Stimulated activated CD8-positive, alpha-beta memory T cell treated with anti-CD3 and anti-CD28 coated beads, Interleukin-12 subunit alpha, Interleukin-12 subunit beta, amount 100 ng/mL, for 24 hours (primary cell): ENCODE measurements around the gene HDDC2.
"Not testable (repeated sequence)": the region's sequence is repeated elsewhere in the genome, so short reads cannot be mapped to it uniquely, and the experiment has no call there.

Experiments
- DNase-seq: peaks from one replicate; pipeline ENCODE4 v3.0.0-alpha.2; 2020; ENCODE audit errors: extremely low read depth

HDDC2 gene

DNA sequence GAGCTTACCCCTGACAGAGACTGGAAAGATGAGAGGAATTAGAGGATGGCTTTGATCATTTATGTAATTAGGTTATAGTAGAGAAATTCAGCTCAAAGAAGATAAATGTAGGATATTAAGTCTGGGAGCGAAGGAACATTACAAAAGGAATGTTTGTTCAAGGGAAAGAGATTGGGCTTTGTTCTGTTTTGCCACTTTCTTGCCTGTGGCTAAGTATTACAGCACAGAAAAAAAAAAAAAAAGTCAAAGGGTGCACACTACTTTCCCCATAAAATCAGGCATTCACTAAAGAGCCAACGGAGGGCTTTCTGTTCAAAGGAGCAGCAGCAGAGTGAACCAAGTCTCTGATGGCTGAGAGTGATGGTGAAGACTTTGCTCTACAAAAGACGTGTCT lies 5.0 kb upstream of the HDDC2 start:
- DNase-seq = no peak

DNA sequence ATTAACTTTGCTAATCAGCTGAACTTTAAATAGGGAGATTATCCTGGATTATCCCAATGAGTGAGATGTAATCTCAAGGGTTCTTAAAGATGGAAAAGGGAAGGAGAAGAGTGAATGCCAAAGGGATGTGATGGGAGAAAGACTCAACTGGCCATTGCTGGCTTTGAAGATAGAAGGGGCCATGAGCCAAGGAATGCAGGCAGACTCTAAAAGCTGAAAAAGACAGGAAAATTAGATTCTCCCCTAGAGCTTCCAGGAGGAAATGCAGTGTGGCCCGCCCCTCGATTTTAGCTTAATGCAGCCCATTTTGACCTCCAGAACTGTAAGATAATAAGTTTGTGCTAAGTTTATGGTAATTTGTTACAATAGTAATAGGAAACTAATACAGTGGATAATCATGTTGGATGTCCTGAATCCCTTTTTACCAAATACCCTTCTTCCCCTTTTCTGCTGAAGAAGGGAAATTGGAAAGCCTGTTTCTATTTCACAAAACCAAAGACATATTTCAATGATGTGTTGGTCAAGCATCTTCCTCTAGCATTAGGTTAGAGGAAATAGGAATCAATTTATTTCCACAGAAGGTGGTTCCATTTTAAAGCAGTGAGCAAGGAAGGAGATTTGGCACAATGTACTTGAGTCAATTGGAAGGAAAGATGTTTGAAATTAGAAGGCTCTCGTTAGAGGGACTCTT lies 3.3 kb upstream of the HDDC2 start:
- no peak for DNase-seq

DNA sequence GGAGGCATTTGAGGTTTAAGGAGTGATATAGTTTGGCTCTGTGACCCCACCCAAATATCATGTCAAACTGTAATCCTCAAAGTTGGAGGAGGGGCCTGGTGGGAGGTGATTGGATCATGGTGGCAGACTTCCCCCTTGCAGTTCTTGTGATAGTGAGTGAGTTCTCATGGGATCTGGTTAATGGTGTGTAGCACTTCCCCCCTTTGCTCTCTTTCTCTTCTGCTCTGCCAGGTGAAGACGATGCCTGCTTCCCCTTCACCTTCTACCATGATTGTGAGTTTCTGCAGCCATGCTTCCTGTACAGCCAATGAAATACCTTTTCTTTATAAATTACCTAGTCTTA lies 1.7 kb upstream of the HDDC2 start:
- DNase-seq = no peak

DNA sequence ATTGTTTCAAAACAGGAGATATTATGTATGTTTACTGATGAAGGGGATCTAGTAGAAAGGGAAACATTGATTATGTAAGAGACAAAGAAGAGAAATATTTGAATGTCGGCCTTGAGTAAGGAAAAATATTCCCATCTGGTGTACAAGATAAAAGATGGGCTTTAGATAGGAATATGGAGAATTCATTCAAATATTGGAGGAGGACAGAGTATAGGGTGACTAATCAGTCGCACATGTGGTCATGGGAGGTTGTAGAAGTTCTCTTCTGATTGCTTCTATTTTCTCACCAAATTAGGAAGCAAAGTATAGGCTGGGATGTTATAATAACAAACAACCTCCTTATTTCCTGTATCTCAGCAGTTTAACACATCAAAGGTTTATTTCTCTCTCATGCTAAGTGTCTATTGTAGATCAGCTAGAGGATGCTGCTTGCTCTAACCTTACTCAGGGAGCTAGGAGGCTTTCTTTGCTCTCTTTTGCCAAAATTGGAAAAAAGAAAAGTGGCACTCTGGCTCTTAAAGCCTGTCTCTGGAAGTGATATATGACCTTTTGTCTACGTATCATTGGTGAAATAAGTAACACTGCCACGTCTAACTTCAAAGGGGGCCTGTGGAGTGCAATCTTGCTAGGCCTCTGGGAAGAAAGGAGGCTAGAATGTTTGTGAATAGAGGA lies 1.2 kb upstream of the HDDC2 start:
- DNase-seq = no peak

DNA sequence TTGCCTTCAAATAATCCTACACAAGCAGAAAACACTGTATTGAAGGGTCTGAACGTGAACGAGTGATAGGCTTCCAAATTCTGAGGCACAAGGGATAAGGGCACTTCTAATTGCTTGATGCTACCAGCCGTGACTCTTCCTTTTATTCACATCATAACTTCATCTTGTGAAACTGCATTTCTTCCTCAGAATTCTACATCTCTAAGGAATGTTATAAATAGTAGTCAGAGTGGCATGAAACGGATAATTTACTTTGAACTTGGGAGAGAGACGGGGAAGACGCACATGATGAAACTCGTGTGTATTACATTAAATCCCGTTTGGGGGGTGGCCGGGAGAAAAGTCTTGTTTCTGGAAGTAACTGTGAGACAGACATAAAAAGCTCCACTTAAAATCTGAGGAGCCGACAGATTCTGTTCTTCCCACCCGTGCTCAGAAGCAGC lies 754 bp downstream of the HDDC2 start:
- DNase-seq = no peak

DNA sequence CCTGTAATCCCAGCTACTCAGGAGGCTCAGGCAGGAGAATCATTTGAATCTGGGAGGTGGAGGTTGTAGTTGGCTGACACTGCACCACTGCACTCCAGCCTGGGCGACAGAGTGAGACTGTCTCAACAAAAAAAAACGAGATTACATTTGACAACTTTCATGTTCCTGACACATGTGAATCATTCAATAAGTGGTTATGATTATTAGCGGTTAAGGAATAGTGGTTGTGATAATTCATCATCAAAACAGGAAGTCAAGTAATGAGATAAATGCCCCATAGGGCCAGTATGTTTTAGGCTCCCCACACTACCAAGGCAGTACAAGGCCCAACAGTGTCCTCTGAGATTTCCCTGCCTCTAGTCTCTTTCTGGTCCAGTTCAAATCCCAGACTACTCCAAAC lies 2.5 kb downstream of the HDDC2 start:
- DNase-seq = no peak

DNA sequence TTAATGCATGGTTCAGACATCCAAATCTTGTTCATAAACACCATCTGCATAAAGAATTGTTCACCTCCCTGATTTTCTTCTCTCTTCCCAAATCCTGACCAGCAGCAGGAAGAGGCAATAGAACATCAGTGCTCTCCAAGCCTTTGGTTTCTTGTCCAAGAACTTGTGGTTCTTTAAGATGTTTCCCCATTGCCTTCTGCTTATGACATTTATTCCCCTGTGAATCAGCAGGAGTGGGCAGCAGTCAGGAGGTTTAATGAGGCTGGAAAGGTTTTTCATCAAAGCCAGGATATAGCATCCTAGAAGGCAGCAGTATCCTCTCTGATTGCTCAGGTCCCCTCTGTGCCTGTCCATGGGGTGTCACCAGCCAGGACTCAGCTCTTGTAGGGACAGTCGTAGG lies 5.3 kb downstream of the HDDC2 start:
- no peak for DNase-seq

DNA sequence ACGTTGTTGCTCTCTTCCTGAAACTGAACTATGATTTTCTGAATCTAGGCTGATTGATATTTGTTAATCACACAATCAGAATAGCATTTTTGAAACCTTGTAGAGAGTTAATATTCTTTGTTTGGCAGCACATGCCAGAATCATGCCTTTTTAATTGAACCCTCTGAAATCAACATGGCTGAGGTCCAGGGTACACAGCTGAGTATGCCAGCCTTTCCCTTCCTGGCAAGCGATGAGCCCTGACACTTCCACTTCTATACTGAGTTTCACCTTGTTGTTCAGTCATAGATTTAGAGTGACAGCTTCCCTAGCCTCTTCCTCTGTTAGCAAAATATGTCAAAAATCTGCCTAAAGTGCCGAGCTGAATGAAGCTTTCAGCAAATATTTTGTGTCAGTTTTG lies 6.8 kb downstream of the HDDC2 start:
- DNase-seq = no peak

DNA sequence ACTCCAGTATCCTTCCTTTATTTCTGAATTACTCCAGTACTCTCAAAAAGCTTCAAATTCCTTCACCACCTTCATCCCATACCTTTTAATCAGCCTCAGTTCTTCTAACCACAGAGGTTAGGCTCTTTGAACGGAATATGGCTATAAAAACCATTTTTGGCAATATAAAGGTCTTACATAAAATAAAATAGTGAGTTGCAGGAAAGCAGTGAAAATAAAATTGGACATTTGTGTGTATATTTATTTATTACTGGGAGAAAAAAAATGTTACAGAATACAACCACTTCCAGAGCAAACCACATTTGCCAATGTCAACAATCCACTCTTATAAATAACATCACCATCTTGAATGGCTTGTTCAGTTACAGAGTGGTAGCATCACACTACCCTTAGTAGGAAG lies 7.7 kb downstream of the HDDC2 start:
- DNase-seq = no peak

DNA sequence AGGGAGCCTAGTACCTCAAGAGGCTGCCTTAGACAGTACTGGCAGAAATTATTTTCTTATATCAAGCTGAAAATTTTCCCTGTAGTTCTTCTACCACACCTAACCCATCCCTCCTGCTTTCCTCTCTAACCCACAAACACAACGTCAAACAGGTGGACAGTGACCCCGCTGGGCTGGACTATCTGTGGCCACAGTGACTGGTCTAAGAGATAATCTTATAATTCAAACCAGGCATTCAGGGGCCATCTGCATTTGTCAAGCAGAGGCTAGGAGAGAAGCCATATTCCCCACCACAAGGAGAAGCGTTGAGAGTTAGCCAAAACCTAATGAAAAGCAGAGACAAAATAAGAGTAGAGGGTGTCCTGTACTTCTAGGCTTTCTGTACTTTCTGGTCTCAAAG lies 8.2 kb downstream of the HDDC2 start:
- DNase-seq = no peak

DNA sequence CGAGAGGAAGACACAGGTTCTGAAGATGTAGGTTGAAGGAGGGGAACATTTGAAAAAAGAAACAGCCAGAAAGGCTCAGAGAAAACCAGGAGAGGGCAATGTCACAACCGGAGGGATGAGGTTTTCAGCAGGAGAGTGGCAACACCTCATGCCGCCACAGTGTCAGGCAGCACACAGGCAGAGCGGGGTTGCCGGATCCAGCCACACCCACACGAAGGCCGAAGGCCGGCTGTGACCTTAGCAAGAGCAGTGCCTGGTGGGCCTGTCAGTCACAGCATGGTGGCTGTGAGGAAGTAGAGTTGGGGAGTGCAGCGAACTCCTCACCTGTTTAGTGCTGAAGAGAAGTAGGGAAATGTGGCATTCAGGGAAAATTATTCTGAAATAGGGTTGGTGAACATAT lies 14.0 kb downstream of the HDDC2 start:
- no peak for DNase-seq

DNA sequence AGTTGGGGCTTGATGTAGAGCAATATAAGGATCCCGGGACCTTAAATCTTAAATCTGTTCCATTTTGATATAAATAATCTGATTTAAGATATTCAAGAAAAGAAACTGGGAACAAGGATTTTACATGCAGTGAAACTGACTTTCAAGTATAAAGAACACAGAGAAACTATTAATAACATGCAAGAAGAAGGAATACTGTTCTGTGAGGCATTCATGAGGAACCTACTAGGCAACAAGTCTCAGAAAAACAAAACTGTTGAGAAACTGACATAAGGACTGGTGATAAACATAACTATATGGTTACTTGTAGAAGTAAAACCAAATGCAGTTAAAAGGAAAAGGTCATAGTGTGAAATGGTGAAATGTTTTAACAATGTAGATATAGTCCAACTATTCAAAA lies 15.8 kb downstream of the HDDC2 start:
- no peak for DNase-seq

DNA sequence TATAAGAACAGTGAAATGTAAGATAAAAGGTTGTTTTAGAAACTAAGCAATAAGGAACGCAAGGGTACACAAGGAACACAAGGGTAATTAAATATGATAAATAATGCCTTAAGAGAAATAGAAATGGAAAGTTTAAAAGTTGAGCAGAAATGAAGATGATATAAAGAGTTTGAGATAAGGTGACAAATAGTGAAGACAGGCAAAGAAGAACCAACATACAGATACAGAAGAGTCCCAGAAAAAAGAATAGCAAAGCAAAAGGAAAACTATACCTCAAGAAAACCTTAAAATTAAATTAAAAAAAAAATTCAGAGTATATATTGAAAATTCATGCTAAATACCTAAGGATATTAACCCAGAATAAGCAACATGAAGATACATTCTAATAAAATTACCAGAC lies 16.4 kb downstream of the HDDC2 start:
- no peak for DNase-seq

DNA sequence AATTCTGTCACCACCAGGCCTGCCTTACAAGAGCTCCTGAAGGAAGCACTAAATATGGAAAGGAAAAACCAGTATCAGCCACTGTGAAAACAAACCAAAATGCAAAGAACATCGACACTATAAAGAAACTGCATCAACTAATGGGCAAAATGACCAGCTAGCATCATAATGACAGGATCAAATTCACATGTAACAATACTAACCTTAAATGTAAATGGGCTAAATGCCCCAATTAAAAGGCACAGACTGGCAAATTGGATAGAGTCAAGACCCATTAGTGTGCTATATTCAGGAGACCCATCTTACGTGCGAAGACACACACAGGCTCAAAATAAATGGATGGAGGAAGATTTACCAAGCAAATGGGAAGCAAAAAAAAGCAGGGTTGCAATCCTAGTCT lies 19.3 kb downstream of the HDDC2 start:
- not testable (repeated sequence) for DNase-seq

DNA sequence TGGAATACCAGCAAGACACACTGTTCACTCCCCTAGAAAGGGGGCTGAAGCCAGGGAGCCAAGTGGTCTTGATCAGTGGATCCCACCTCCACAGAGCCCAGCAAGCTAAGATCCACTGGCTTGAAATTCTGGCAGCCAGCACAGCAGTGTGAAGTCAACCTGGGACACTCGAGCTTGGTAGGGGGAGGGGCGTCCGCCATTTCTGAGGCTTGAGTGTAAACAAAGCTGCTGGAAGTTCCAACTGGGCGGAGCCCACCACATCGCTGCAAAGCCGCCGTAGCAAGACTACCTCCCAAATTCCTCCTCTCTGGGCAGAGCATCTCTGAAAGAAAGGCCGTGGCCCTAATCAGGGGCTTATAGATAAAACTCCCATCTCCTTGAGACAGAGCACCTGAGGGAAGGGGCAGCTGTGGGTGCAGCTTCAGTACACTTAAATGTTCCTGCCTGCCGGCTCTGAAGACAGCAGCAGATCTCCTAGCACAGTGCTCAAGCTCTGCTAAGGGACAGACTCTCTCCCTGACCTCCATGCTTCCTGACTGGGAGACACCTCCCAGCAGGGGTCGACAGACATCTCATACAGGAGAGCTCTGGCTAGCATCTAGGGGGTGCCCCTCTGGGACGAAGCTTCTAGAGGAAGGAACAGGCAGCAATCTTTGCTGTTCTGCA lies 21.3 kb downstream of the HDDC2 start:
- DNase-seq = not testable (repeated sequence)

DNA sequence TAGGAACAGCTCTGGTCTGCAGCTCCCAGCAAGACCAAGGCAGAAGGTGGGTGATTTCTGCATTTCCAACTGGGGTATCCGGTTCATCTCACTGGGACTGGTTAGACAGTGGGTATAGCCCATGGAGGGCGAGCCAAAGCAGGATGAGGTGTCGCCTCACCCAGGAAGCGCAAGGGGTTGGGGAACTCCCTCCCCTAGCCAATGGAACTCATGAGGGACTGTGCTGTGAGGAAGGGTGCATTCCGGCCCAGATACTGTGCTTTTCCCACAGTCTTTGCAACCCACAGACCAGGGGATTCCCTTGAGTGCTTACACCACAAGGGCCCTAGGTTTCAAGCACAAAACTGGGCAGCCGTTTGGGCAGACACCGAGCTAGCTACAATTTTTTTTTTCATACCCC lies 21.8 kb downstream of the HDDC2 start:
- no peak for DNase-seq

DNA sequence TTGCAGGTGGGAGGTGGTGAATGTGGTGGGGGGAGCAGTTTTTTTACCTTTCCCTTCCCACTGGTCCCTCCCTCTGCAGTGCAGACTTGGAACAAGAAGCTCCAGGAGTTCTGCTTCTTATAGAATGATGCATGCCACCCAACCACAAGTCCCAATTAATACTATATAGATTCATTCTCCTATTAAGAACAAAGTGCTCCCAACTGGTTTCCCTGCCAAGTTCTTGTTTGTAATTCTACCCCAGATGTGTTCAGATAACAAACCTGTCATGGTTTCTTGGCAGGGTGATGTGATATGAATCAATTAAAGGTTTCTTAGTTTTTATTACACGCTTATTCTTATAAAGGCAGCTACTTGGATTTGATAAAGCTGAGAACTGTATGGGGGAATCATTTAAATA lies 23.9 kb downstream of the HDDC2 start:
- DNase-seq = no peak

DNA sequence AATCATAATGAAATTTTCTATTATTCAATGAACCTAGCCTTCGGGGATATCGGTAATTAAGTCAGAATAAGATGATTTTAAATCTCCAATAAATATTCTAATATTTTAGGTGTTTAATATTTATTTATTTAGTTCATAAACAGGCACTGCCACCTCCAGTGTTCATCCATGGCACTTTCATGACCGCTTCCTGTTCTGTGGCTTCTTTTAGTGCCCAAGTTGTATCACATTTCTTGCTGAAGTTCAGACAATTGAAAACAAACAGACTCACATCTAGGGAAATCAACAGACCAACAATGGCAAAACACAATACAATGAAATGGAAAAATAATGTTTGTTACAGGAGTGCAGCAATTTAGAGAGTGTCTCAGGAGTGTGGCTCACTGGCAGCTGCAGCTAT lies 26.0 kb downstream of the HDDC2 start:
- DNase-seq = no peak

DNA sequence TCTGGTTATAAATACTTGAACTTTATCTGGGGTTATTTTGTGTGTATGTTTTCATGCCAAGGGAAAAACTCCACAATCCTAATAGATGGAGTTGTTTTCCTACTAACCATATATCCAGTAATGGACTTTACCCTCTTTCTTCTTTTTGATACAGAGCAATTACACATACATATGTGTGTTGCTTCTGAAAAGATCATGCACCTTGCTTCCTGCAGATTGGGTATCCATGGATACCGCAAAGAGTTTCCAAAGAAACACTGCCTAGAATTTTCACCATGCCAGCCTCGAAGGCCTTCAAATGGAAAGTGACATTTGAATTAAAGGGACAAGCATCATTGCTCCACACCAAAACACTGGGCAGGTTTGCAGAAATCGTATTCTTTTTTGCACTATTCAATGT lies 26.8 kb downstream of the HDDC2 start:
- no peak for DNase-seq

DNA sequence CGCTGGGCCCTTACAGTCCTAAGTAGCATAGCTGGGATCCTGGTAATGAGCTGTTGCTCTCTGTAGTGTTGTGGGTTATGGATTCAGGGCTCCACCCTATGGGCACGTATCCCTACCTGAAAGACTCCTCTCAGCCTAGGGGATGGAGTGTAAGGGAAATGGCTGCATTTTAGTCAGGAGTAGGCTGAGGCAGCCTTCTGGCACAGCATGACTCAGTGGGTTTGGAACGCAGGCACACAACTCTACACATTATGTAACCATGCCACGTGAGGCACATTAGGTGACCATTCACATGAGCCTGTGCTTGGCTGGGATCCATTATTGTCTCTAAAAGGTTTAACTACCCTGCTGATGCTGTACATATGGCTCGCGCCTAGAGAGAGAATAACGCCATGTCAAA lies 27.8 kb downstream of the HDDC2 start:
- DNase-seq = no peak

DNA sequence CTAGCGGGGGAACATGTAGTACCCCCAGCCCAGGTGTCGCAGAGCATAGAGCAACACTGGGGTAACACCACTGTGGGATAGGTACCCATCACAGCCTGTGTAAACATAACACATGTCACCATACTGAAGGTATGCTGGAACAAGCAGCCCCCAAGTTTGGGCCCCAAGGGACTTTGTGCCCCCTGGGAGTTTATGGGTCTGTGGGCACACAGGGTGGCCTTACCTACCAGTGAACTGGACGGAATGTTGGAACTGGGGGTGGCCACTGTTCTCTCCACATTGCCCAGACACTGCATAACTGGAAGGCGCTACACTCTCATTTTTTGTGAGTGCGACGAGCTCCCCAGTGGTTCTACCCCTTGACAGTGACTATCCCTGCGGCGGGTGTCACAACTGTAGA lies 28.5 kb downstream of the HDDC2 start:
- no peak for DNase-seq

DNA sequence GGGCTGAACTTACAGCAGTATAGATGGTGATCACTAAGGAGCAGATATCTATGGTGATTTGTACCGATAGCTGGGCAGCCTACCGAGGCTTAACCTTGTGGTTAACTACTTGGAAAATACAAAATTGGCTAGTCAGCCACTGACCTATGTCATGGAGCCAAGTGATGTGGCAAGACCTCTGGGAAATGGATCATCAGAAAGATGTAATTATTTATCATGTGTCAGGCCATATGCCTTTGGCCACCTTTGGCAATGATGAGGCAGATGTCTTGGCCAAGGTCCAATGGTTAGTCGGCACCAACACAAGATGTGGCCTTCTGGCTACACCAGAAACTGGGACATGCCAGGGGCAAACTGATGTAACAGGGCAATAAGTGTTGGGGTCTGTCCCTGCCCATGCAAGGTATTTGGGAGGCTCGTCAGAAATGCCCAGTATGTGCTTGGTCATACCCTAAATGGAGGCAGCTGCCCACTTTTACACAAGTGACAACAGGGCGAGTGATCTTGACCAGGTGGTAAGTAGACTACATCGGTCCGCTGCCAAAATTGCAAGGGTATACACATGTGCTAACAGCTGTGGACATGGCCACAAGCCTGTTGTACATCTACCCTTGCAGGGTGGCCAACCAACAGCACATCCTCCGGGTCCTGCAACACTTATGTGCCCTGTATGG lies 30.1 kb downstream of the HDDC2 start:
- DNase-seq = no peak

DNA sequence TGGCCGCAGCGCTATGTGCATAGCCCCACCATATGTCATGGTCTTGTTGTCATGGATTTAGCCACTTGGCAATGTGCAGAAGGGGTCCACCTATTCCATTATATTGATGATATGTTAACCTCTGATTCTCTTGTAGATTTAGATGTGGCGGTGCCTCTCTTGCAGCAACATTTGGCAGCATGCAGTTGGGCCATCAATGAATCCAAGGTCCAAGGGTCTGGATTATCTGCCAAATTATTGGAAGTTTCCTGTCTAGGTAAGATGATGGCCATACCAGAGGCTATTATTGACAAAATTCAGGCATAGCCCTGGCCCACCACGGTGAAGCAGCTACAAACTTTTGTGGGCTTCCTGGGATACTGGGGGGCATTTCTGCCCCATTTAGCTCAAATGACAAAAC lies 31.4 kb downstream of the HDDC2 start:
- DNase-seq = no peak
